ENCODE measurements around the gene NRIP1. TPM values are rescaled to one million over a fixed set of nuclear protein-coding genes. Genes with fewer than 3 reads are reported as not detected.

Gene NRIP1
- total RNA-seq, 2 experiments from 2014 or later, result 4.4 to 5.4 TPM

DNA sequence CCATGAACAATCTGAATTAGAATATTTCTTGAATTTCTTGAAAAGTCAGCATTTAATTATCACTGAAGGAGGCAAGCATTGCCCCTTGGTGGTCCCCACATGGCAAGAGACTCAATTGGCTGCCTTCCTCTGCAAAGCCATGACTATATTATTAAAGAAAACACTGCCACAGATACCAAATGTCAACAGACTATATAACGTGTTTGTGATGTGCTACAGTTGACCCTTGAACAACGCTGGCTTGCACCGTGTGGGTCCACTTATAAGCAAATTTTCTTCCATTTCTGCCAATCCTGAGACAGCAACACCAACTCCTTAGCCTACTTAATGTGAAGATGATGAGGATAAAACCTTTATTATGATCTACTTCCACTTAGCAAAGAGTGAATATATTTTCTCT is 66.5 kb downstream of the NRIP1 start:
- H3K36me3 Mint-ChIP-seq, result no peaks in the 10 kb centered on the region
- H3K9me3 Mint-ChIP-seq, result no peaks in the 10 kb centered on the region
- DNase-seq, result no peak
- intact Hi-C loops (cut with micrococcal nuclease), result no loop called here
- peaks cover 11% of the 10 kb centered on the region for H3K4me1 Mint-ChIP-seq (ENCODE audit: low read depth)
- H3K27ac Mint-ChIP-seq, result no peak overlapping the region
- ChIA-PET POLR2A (no interaction called here), CTCF (no interaction called here)
- H3K4me3 Mint-ChIP-seq, result no peak overlapping the region
- H3K27me3 Mint-ChIP-seq, result no peaks in the 10 kb centered on the region

DNA sequence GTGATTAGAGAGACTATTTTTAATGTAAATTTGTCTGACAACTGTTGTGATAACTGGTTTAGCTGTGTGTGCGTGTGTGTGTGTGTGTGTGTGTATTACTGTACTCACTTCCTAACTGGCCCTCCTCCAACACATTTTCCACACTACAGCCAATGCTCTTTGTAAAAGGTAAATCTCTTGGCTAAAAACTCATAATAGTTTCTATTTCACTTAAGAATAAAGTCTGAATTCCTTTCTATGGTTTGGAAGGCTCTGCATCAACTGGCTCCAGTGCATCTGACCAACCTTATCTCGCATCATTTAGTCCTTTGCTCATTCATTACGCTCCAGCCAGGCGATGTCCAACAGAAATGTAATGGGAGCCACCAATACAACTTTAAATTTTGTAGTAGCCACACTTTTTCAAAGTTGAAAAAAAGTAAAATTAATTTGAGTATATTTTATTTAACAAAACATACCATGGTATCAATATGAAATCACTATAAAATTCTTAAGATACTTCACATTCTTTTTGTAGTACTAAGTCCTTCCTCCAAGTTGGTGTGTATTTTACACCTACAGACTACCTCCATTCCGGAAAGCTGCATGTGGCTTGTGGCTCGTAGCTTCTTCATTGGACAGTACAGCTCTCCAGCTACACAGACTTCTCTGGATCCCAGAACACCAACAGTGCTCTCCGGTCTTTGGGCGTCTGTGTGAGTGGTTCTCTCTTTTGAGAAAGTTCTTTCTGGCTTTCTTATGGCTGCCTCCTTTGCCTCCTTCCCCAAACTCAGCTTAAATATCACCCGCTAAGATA is 68.9 kb downstream of the NRIP1 start:
- no peak overlapping the region for H3K27ac Mint-ChIP-seq
- H3K4me1 Mint-ChIP-seq (ENCODE audit: low read depth), result peaks cover under 1% of the 10 kb centered on the region
- H3K4me3 Mint-ChIP-seq, result no peak overlapping the region
- POLR2A ChIA-PET, result no interaction called here
- DNase-seq, result no peak
- no peaks in the 10 kb centered on the region for H3K27me3 Mint-ChIP-seq
- peaks cover 1% of the 10 kb centered on the region for H3K36me3 Mint-ChIP-seq
- intact Hi-C loops (cut with micrococcal nuclease), result no loop called here
- CTCF ChIA-PET, result no interaction called here
- H3K9me3 Mint-ChIP-seq, result no peaks in the 10 kb centered on the region

DNA sequence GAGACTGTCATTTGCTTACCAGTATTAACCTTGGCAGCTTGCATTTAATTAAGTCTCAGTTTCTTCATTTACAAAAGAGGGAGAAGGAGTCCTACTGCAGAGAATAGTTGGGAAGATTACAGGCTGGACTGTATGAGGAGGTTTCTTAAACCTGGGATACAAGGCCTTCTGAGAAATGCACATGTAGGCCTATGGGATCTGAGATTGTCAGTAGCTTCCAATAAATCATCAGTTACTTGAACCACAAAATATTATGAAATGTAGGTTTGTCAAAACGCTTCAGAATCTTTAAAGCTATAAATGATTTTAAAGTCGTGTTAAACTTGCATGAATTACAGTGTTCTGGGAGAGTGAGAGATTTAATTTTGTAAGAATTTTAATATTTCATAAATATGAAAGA is 69.6 kb downstream of the NRIP1 start:
- intact Hi-C loops (cut with micrococcal nuclease), result no loop called here
- Mint-ChIP-seq H3K4me3 (no peak overlapping the region), H3K27me3 (no peaks in the 10 kb centered on the region), H3K4me1 (ENCODE audit: low read depth) (no peaks in the 10 kb centered on the region), H3K9me3 (no peaks in the 10 kb centered on the region), H3K27ac (no peak overlapping the region), H3K36me3 (peaks cover 1% of the 10 kb centered on the region)
- CTCF ChIA-PET, result no interaction called here
- POLR2A ChIA-PET, result no interaction called here
- DNase-seq, result no peak

DNA sequence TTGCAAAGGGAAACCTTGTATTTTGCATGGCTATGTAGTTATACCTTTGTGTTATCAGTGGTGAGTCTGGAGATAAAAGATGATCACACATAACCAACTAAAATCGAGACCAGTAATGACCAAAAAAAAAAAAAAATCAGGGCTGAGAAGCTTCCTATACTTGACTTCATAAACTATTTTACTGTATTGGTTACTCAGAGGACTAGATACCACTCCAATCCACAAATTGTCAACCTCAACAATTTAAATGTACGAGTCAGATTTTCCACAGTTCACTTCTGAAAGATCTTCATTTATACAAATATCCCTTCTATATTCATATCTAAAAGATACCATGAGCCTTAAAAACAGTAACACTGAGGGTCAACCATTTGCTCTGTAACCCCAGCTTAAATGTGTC is 71.7 kb downstream of the NRIP1 start:
- no peak for DNase-seq
- intact Hi-C loops (cut with micrococcal nuclease), result no loop called here
- Mint-ChIP-seq H3K9me3 (no peaks in the 10 kb centered on the region), H3K4me1 (ENCODE audit: low read depth) (peaks cover 4% of the 10 kb centered on the region), H3K4me3 (no peak overlapping the region), H3K27me3 (no peaks in the 10 kb centered on the region), H3K36me3 (peaks cover 3% of the 10 kb centered on the region), H3K27ac (no peak overlapping the region)
- POLR2A ChIA-PET, result no interaction called here
- CTCF ChIA-PET, result no interaction called here

DNA sequence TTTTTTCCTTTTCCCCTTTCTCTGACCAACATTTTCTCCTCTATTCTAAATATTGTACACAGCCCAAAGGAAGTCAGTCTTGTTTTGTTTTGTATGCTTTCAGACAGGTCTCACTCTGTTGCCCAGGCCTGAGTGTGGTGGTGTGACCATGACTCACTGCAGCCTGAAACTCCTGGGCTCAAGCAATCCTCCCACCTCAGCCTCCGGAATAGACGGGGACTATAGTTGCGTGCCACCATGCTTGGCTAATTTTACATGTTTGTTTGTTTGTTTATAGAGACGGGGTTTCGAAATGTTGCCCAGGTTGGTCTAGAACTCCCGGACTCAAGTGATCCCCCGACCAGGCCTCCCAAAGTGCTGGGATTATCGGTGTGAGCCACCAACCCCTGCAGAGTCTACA is 72.8 kb downstream of the NRIP1 start:
- Mint-ChIP-seq H3K4me3 (no peak overlapping the region), H3K27me3 (no peaks in the 10 kb centered on the region), H3K36me3 (peaks cover 3% of the 10 kb centered on the region), H3K9me3 (no peaks in the 10 kb centered on the region), H3K4me1 (ENCODE audit: low read depth) (peaks cover 4% of the 10 kb centered on the region), H3K27ac (no peak overlapping the region)
- CTCF ChIA-PET, result no interaction called here
- intact Hi-C loops (cut with micrococcal nuclease), result no loop called here
- no peak for DNase-seq
- POLR2A ChIA-PET, result no interaction called here

DNA sequence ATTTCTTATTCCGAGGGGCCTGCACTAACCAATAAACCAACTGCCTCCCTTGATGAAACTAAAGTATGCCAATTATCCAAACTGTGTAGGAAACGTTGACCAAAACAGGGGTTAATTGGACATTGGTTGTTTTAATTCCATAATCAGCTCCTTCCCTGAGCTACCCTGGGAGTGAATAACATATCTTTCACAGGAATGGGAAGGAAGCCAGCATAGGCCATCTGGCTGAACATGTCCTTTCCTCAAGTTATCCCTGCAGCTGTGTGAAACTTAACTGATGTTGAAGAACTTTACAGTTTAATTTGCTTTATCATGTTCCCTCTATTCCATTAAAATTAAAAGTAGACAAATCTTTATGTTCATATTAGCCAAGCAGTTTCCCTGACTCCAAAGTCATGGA is 75.4 kb downstream of the NRIP1 start:
- intact Hi-C loops (cut with micrococcal nuclease), result no loop called here
- Mint-ChIP-seq H3K4me1 (ENCODE audit: low read depth) (peaks cover 8% of the 10 kb centered on the region), H3K9me3 (no peaks in the 10 kb centered on the region), H3K27ac (no peak overlapping the region), H3K27me3 (no peaks in the 10 kb centered on the region), H3K36me3 (peaks cover 3% of the 10 kb centered on the region), H3K4me3 (no peak overlapping the region)
- no peak for DNase-seq
- ChIA-PET POLR2A (no interaction called here), CTCF (no interaction called here)

DNA sequence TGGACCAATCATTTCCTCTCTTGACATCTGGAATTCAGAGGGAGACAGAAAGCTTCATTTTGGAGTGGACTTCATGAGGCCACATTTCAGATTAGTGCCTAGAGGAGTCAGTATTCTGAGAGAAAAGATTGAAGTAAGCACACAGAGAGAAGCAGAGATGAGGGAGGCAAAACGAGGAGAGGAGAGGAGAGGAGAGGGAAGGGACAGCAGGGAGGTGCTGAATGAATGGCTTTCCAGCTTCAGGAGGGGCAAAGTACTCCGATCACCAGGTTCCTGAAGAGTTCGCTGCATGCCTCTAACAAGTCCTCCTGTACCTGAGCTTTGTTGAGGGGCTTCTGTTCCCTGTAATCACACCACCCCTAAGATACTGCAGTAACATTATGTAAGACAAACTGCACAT is 76.0 kb downstream of the NRIP1 start:
- H3K9me3 Mint-ChIP-seq, result no peaks in the 10 kb centered on the region
- intact Hi-C loops (cut with micrococcal nuclease), result no loop called here
- CTCF ChIA-PET, result no interaction called here

DNA sequence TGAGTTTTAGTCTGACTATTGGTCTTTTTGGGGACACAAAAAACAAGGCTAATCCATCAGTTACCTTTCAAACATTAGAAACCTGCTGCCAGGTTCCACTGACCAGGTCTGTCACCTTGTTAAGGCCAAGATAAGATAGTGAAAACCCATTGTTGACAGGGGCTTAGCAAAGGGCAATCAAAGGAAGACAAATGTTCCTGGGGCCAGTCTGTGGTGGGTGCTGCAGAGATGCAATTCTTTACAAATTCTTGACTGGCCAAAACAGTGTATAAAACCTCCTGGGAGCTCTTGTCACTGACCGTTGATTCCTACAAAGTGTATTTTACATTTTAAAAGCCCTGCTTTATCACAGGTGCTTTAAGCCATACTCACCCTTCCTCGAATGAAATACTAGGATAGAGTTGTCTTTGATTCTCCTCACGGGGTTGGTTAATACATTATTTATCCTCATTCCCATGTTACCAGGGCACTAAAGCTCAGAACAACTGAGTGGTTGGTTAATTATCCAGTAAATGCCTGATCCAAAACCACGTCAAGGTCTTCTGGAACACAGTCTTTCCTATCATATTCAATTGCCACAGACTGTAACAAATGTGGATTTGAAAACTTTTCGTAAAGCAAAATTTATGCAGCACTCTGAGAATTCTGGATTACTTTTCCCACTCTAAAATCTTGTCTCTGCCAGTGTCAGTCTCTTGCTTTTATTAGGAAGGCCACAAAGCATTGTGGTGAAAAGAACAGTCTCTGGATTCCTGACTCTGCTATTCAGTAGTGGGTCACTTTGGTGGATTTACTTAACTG is 77.2 kb downstream of the NRIP1 start:
- intact Hi-C loops (cut with micrococcal nuclease), result no loop called here
- Mint-ChIP-seq H3K27me3 (no peaks in the 10 kb centered on the region), H3K9me3 (no peaks in the 10 kb centered on the region), H3K4me3 (no peak overlapping the region), H3K27ac (no peak overlapping the region), H3K4me1 (ENCODE audit: low read depth) (peaks cover 8% of the 10 kb centered on the region), H3K36me3 (peaks cover 7% of the 10 kb centered on the region)
- POLR2A ChIA-PET, result no interaction called here
- CTCF ChIA-PET, result no interaction called here
- DNase-seq, result no peak

More for the DNA sequence above, 76.0 kb downstream of the NRIP1 start:
- no peak for DNase-seq
- Mint-ChIP-seq H3K4me1 (ENCODE audit: low read depth) (peaks cover 8% of the 10 kb centered on the region), H3K27ac (no peak overlapping the region), H3K4me3 (no peak overlapping the region), H3K27me3 (no peaks in the 10 kb centered on the region), H3K36me3 (peaks cover 6% of the 10 kb centered on the region)
- POLR2A ChIA-PET, result no interaction called here

DNA sequence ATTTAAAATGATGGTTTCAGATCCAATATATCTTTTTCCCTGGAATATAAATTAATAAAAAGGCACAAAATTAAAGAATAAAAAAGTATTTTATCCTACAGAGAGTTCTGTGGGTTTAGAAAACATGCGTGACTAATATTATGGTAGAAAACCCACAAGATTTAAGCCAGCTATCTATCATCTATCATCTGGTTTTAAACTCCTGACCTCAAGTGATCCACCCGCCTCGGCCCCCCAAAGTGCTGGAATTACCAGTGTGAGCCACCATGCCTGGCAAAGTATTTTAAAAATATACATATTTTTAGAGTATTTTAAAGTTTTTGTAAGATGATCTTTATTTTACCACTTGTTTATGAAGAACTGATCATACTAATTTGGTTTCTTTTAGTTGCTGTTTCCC is 79.5 kb downstream of the NRIP1 start:
- no peak for DNase-seq
- no peaks in the 10 kb centered on the region for H3K27me3 Mint-ChIP-seq
- peaks cover 6% of the 10 kb centered on the region for H3K36me3 Mint-ChIP-seq
- CTCF ChIA-PET, result no interaction called here
- H3K27ac Mint-ChIP-seq, result no peak overlapping the region
- intact Hi-C loops (cut with micrococcal nuclease), result no loop called here
- peaks cover 10% of the 10 kb centered on the region for H3K4me1 Mint-ChIP-seq (ENCODE audit: low read depth)
- POLR2A ChIA-PET, result no interaction called here
- H3K4me3 Mint-ChIP-seq, result no peak overlapping the region
- H3K9me3 Mint-ChIP-seq, result no peaks in the 10 kb centered on the region

DNA sequence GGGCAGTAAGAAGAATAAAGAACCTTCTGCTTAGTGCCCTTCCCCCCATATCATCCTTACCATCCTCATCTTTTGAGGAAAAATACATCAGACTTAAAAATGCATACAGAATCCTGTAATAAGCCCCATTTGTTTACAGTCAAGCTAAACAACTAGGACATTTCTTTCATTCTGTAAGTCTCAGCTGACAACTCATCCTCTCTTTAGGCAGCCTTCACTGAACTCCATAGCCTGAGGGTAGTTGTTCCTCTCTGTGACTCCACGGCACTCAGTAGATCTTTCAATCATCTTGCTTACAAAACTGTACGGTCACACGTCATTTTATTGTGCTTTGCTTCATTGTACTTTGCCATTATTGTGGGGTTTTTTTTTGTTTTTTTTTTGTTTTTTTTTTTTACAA is 82.5 kb downstream of the NRIP1 start:
- H3K27me3 Mint-ChIP-seq, result no peaks in the 10 kb centered on the region
- POLR2A ChIA-PET, result no interaction called here
- CTCF ChIA-PET, result no interaction called here
- no peak overlapping the region for H3K27ac Mint-ChIP-seq
- peaks cover 6% of the 10 kb centered on the region for H3K4me1 Mint-ChIP-seq (ENCODE audit: low read depth)
- no peaks in the 10 kb centered on the region for H3K9me3 Mint-ChIP-seq
- no peak for DNase-seq
- intact Hi-C loops (cut with micrococcal nuclease), result no loop called here
- no peak overlapping the region for H3K4me3 Mint-ChIP-seq
- peaks cover 4% of the 10 kb centered on the region for H3K36me3 Mint-ChIP-seq

DNA sequence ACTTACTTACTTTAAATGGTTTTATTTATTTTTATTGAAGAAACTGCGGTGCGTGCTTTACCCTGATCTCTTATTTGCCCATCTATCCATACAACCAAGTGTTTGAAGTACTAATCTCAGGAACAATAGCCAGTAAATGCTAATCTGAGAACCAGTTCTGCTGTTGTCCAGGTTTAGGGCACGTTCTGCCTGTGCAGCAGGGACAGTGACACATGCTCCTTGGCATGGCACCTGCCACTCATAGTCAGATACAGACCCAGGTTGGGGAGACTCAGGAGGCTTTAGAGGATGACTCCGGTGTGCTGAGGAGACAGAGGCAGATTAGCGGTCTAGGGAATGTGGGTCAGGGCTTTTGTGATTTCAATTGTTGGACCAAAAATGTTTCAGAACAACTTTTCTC is 83.6 kb downstream of the NRIP1 start:
- Mint-ChIP-seq H3K9me3 (no peaks in the 10 kb centered on the region), H3K27me3 (no peaks in the 10 kb centered on the region), H3K4me1 (ENCODE audit: low read depth) (peaks cover 4% of the 10 kb centered on the region), H3K36me3 (peaks cover 4% of the 10 kb centered on the region), H3K27ac (no peak overlapping the region), H3K4me3 (no peak overlapping the region)
- intact Hi-C loops (cut with micrococcal nuclease), result no loop called here
- CTCF ChIA-PET, result no interaction called here
- POLR2A ChIA-PET, result no interaction called here
- no peak for DNase-seq

DNA sequence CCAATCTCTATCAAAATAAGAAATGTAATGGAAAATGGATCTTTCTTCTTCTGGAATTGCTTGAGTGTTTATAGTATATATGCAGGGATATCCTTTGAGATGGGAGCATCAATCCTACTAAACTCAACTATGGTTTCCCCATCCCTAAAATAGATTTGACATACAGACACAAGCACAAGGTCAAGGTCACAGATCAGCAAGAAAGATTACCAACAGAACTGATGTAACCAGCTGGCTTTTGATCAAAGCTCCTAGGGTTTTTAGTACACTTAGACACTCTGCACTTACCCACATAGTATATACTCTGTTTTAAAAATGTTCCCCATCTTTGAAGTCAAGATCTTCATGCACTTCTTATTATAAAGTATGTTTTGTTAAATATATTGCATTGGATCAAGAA is 85.5 kb downstream of the NRIP1 start:
- H3K9me3 Mint-ChIP-seq, result no peaks in the 10 kb centered on the region
- ChIA-PET CTCF (no interaction called here), POLR2A (no interaction called here)
- no peaks in the 10 kb centered on the region for H3K27me3 Mint-ChIP-seq
- H3K4me1 Mint-ChIP-seq (ENCODE audit: low read depth), result peaks cover 2% of the 10 kb centered on the region
- DNase-seq, result no peak
- H3K36me3 Mint-ChIP-seq, result peaks cover 4% of the 10 kb centered on the region
- H3K27ac Mint-ChIP-seq, result no peak overlapping the region
- intact Hi-C loops (cut with micrococcal nuclease), result no loop called here
- no peak overlapping the region for H3K4me3 Mint-ChIP-seq

DNA sequence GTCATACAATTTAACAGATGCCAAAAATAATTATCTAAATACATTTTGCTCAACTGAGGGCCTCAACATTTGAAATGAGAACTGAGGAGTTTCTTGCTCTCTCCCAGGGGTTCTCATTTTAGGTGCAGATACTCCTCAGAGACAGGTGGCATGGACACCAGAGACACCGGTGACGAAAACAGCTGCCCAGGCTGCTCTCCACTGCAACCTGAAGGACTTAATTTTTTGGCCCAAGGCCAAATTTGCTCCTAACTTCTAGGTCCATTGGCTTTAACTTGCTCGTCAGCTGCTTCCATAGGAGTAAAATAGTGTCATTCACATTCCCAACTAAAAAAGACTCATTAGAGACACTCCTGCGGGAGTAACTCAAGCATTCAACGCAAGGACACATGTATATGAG is 87.0 kb downstream of the NRIP1 start:
- no peaks in the 10 kb centered on the region for H3K27me3 Mint-ChIP-seq
- peaks cover 2% of the 10 kb centered on the region for H3K4me1 Mint-ChIP-seq (ENCODE audit: low read depth)
- ChIA-PET POLR2A (no interaction called here), CTCF (no interaction called here)
- no peaks in the 10 kb centered on the region for H3K9me3 Mint-ChIP-seq
- no peak for DNase-seq
- intact Hi-C loops (cut with micrococcal nuclease), result no loop called here
- no peaks in the 10 kb centered on the region for H3K36me3 Mint-ChIP-seq
- H3K4me3 Mint-ChIP-seq, result no peak overlapping the region
- no peak overlapping the region for H3K27ac Mint-ChIP-seq
